HG02642 (cell line): Measurements from ENCODE around the gene CXCR3.
"Not testable (repeated sequence)": the region's sequence is repeated elsewhere in the genome, so short reads cannot be mapped to it uniquely, and the experiment has no call there.

ENCODE experiments used
- ATAC-seq: cut with Tn5 transposase; IDR thresholded peaks from one replicate; pipeline ENCODE4 v1.9.1; 2021; ENCODE audit warnings: mild to moderate bottlenecking; ENCODE audit not compliant: unreplicated experiment, poor library complexity

CXCR3 gene

DNA sequence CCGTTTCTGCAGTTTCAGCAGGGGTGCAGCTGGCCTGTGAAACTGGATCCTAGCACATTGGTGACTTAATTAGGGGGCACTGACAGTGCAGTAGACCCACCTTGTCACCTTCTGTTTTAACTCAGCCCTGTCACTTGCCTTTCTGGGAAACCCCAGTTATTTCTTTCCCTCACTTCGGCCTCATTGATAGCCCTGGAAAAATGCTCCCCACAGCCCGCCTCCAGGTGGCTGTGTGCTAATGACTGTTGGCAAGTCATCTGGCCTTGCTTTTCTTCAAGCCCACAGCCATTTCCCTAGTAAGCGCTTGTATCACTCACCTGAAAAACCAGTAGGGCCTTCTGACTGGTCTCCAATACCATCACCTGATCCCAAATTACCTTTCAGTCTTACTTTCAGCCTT lies 3.3 kb downstream of the CXCR3 start:
- ATAC-seq = no peak

DNA sequence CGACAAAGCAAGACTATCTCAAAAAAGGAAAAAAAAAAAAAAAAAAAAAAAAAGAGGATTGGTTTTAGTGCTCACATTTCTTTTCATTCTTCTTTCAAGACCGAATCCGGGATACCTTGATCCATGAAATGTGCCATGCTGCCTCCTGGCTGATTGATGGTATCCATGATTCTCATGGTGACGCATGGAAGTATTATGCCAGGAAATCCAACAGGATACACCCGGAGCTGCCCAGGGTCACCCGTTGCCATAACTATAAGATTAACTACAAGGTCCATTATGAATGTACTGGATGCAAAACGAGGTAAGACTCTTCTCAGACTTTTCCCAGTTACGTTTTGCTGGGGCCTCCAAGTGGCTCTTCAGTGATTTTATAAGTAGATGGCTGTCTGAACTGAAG lies 6.1 kb downstream of the CXCR3 start:
- ATAC-seq = no peak

DNA sequence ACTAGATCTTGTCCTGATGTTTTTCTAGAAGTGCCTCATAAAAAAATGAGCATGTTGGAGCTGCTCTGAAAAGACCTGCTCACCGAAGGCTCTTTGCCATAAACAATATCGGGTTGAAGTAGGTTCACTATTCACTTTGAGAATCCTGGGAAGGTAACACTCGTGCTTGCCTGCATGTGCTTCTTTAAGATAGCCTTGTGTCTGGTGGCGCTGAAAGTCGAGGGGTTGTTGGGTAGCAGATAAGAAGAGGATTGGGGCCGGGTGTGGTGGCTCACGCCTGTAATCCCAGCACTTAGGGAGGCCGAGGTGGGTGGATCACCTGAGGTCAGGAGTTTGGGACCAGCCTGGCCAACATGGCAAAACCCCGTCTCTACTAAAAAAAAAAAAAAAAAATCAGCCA lies 6.6 kb downstream of the CXCR3 start:
- not testable (repeated sequence) for ATAC-seq

DNA sequence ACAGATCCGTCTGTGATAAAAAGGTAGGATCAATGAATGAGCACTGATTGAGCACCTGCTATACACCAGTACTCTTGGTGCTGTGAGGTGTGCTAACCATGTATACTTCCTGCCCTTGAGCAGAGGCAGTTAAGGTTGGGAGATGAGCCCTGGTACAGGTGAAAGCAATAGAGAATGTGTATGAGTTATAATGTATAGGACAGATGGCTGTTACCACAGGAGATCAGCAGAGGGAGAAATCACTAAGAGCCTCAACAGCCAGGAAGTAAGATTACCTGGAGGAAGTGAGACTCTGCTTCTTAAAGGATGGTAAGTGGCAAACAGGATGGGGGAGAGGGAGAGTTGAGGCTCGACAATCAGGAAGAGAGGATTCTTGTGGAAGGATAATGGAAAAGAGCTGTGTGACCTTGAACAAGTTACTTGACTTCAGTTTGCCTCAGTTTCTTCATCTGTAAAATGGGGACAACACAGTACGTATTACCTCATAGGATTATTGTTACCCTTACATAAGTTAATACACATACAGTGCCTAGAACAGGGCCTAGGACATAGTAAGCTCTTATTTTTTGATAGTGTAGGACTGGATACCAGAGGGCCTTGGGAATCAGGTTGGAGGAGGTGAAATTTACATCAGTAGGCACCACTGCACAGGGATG lies 9.1 kb downstream of the CXCR3 start:
- ATAC-seq = no peak

DNA sequence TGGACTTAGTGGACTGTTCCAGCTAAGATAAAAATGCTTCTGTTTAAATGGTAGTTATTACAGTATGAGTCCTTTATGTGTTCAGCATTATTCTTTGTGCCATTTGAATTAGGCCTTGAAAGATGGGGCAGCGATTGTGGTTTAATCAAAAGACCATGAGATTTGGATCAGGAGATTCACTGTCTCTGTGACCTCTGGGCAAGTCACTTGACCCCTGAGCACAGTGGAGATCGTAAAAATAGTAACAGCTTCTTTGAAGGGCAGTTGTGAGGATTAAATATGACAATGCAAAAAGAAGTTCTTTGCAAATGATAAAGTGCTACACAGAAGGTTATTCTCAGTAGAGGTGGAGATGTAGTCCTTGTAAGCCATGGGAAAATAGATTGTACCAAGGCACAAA lies 10.8 kb downstream of the CXCR3 start:
- ATAC-seq = no peak

DNA sequence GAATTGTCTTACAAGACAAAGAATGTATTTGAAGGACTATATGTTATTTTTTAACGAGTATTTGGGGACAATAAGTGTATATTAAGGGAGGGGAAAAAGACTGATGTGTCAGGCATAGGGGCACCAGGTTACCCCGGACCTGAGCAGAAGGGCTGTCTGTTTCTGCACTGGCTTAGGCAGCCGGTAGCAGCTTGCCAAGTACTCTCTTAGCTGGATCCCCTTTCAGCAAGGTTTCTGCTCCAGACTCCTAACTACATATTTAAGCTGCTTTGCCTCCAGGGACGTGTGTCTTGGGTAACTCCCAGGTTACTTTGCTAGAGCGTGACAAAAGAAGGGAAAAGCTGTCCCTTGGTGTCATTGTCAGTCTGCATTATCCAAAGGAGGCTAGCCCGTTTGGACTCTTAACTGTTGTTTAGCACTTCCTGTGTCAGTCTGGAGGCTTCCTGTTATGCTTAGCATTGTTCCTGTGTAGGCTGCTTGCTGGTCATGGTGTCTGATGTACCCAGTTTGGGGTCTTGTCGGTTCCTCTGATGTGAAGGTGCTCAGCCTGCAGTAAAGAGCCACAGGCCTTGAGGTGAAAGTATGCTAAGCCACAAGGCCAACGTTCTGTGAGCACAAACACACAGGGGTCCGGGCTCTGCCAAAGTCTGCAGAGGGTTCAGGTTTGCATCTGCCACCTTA lies 11.6 kb downstream of the CXCR3 start:
- ATAC-seq = no peak

DNA sequence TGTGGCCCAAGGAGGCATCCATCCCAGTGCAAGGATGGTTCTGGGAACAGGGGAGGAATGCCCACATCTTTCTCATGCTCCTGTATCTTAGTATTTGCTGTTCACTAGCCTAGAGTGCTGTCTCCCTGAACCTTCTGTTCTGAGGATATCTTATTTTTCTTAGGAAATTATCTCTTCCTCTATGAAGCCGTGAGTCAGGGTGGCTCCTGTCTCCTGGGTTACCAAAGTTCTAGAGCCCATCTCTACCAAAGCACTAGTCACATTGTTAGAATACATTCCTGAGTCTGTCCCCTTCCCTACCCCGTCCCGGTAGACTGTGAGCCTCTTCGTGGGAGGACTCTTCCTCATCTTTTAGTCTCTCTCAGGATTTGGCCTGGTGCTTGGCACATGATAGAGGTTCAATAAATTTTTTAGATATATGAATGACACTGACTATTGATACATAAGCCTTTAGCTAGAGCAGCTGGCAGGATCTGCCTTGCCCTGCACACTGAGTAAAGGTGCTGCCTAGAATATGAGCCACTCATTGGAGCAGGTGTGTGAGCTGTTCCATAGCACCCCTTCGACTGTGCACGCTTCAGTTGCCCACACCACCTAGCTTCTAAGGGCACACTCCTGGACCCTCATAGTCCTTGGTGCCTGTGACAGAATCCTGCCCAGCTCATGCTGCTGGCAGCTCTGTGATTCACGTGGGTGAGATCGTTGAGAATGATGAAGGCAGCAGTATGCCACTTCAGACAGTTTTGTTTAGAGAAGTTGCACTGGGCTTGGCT lies 13.3 kb downstream of the CXCR3 start:
- no peak for ATAC-seq

DNA sequence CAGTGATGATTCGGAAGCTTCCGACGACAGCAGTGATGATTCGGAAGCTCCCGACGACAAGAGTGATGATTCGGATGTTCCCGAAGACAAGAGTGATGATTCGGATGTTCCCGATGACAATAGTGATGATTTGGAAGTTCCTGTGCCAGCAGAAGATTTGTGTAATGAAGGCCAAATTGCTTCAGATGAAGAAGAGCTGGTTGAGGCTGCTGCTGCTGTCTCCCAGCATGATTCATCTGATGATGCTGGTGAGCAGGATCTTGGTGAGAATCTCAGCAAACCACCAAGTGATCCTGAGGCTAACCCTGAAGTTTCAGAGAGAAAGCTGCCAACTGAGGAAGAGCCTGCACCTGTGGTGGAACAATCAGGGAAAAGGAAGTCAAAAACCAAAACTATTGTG lies 14.2 kb downstream of the CXCR3 start:
- no peak for ATAC-seq

DNA sequence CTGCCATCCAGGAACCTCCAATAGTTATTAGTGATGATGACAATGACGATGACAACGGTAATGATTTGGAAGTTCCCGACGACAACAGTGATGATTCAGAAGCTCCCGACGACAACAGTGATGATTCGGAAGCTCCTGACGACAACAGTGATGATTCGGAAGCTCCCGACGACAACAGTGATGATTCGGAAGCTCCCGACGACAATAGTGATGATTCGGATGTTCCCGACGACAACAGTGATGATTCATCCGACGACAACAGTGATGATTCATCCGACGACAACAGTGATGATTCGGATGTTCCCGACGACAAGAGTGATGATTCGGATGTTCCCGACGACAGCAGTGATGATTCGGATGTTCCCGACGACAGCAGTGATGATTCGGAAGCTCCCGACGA lies 14.7 kb downstream of the CXCR3 start:
- ATAC-seq = no peak

DNA sequence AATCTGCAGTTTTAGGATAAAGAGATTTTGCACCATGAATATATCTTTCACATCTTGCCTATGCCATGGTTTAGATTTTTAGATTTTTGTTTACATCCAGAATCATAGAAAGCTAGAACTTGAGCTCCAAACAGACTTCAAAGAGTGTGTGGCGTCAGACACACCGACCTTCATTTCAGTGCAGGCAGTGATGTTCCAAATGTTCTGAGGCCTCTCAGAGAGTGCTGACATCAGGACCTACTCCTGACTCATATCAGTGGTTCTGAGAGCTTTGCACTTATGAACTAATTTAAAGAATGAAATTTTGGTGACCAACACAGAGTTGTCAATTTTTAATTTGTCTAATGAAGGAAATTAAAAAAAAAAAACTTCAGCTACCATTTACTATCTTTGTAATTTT lies 18.3 kb downstream of the CXCR3 start:
- ATAC-seq = no peak

DNA sequence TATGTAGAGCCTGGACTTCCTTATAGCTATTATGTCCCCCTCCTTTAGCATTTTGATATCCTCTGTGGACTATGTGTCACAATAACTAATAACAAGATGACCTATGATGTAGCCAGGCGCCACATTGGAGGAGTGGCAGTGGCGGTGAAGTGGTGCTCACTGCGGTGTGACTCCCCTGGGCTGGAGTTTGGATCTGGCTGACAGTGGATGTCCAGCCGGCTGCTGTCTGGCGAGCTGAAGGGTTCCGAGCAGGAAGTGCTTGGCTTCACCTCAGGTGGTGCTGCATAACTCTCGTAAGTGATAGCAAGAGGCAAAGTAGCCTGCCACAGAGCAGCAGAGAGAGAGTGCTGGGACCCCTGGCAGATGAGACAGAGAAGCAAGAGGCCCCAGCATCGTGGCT lies 25.1 kb downstream of the CXCR3 start:
- ATAC-seq = not testable (repeated sequence)

DNA sequence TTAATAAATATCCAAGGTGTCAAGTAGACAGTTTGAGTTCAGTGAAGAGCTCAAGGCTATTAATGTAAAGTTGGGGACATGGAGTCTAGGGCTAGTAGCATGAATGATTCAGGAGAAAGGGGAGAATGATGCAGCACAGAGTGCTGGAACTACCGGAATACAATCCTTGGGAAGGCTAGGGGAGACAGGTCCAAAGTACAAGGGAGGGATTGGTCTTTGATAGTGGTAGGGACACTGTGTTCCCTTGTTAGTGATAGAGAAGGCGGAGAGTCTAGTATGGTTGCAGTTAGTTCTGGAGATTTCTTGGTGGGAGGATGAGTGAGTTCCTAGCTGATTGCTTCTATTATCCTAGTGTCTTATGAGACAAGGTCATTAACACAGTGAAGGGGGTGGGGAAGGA lies 31.4 kb downstream of the CXCR3 start:
- ATAC-seq = no peak

DNA sequence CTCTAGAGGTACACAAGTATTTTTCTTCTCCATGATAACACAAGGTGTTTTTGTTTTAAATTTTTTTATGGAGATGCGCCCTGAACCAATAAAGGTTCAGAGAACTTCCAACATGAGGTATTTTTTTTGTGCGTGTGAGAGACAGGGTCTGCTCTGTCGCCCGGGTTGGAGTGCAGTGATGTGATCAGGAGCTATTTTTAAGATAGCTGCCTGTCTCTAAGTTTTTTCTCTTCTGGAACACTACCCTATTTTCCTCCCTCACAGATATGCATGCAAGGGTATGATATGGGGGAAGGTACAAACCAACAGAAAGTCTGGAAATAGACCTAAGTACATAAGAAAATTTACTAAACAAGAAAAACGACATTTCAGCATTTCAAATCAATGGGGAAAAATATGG lies 37.1 kb downstream of the CXCR3 start:
- ATAC-seq = no peak

DNA sequence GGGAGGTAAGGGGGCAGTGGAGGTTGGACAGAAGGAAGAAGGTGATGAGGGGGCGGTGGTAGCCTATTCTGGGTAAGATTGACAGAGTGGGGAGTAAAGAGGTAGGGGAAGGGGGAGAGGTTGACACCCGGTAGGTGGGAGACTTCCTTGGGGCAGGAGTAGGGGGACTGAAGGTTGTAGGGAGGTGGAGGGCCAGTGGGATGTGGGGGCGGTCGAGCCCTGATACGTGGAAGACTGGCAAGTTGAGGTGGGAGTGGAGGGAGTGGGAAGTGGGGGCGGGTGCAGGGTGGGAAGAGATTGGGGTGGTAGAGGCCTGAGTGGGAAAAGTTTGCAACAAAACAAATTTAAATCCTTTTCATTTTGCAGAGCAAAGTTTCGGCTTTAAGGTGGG lies 38.3 kb downstream of the CXCR3 start:
- no peak for ATAC-seq

DNA sequence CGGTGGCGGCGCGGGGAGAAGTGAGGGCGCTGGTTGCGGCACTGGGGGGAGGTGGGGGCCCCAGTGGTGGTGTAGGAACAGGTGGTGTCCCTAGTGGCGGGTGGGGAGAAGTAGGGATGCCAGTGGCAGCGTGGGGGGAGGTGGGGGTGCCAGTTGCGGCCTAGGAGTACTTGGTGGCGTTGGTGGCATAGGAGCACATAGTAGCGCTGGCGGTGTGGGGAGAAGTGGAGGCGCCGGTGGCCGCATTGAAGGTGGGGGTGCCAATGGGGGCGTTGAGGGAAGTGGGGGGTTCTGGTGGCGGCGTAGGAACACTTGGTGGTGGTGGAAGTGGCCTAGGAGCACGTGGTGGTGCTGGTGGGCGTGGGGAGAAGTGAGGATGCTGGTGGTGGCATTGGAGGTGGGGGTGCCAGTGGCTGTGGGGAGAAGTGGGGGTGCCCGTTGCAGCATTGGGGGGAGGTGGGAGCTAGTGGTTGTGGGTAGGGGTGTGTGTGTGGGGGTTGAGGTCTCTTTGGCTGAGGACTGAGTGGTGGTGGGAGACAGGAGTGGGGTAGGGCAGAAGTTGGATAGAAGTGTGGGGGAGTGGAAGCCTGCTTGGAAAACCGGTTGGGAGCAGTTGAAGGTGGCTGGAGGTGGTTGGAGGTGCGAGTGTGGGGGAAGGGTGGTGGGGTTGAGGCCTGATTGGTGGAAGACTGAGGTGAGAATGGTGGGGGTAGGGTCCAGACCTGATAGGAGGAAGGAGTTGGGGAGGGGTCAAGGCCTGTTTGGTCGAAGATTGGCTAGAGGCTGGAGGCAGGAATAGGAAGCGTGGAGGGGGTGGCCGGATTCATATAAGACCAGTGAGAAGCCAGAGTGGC lies 38.9 kb downstream of the CXCR3 start:
- no peak for ATAC-seq

DNA sequence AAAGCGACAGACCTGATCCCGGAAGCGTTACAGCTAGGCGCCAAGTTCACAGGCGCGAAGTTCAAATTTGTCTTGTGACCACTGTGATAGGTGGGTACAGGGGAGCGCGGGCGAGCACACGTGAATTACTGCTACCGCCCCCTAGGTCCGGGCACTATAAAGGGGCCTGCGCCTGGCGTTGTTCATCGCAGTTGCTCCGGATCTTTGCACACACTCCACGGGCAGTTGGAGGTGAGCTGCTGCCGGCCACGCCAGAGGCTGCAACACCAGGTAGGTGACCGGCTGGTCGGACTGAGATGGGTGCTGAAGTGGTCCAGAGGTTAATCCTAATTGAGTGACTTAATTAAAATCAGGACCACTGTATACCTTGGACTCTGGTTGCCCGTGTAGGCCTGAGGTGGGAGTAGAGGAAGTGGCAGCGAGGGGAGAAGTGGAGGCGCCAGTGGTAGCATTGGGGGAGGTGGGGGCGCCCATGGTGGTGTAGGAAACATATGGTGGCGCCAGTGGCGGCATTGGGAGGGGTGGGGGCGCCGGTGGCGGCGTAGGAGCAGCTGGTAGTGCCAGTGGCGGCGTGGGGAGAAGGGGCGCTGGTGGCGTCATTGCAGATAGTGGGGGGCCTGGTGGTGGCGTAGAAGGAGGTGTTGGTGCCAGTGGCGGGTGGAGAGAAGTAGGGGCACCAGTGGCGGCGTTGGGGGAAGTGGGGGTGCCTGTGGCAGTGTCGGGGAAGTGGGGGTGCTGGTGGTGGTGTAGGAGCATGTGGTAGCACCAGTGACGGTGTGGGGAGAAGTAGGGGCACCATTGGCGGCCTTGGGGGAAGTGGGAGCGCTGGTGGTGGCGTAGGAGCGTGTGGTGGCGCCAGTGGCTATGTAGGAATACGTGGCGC lies 39.8 kb downstream of the CXCR3 start, which contains the start of gene GCNA:
Gene GCNA, plus strand, starts transcription at position 185 of the 883 bp plus-strand sequence. CDS start 2,385 bp downstream, outside the sequence.
- ATAC-seq = no peak

DNA sequence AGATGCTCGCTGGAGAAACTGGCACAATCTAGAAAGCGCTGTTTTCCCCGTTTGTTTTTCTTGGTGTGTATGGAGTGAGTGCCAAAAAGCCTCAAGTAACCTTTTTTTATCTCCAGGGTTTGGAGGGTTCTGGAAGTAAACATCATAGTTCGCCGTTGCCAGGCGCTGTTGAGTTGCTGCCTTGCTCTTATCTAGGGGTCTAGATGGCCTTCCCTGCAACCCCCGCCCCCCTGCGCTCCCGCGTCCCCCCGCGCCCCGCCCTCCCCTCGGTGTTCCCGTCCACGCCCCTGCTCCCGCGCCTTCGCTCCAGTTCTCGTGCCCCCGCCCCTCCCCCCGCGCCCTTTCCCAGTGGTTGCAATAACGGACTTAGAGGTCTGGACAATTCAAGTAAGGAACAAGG lies 40.6 kb downstream of the CXCR3 start:
- no peak for ATAC-seq

DNA sequence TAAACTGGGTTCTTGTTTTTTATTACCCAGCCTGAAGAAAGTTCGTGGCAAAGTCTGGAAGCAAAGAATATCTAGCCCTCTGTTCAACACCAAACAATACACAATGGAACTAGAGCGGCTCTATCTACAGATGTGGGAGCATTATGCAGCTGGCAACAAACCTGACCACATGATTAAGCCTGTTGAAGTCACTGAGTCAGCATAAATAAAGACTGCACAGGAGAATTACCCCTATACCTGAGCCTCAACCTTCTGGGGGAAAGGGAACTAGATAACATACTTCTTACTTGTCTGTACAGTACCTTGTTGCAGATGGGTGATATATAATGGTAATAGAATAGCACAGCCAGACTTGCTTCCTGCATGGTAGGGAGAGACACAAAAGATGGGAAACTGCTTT lies 44.7 kb downstream of the CXCR3 start:
- no peak for ATAC-seq

DNA sequence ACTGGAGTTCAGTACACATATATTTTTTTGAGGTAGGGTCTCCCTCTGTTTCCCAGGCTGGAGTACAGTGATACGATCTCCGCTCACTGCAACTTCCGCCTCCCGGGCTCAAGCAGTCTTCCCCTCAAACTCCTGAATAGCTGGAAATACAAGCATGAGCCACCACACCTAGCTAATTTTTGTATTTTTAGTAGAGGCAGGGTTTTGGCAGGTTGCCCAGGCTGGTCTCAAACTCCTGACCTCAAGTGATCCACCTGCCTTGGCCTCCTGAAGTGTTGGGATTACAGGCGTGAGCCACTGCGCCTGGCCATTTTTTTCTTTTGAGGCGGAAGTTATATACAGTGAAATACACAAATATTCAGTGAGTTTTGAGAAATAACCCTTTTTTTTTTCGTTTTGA lies 46.9 kb downstream of the CXCR3 start:
- ATAC-seq = not testable (repeated sequence)
